ENCODE data around the gene RABEP2.

RABEP2 gene

GRCh38 chr16:28875134-28876018, 49.7 kb downstream of the RABEP2 start:
- no peak overlapping the region for H3K4me2 ChIP-seq (ENCODE audit: low read length)
- H3K79me2 ChIP-seq (ENCODE audit: low read length) = no peaks in the 10 kb centered on the region
- H3K4me1 ChIP-seq (ENCODE audit: low read length) = peaks cover 12% of the 10 kb centered on the region
- H3K27me3 ChIP-seq (ENCODE audit: low read depth, low read length) = no peaks in the 10 kb centered on the region
- TF ChIP-seq EZH2phosphoT487 (IDR thresholded peaks at IDR 0.05; ENCODE audit: low read depth) (no peak), CTCF (IDR thresholded peaks at IDR 0.05; ENCODE audit: low read depth, low read length) (0 out of 2 replicates have a peak, but pooled peaks have one; percentile 18)
- H2AFZ ChIP-seq (ENCODE audit: low read depth, low read length) = no peak overlapping the region
- H3K4me3 ChIP-seq (ENCODE audit: low read length) = no peak overlapping the region
- peaks cover 6% of the 10 kb centered on the region for H3K36me3 ChIP-seq (replicated peaks; ENCODE audit: low read depth, low read length)
- H3K9ac ChIP-seq (ENCODE audit: low read length) = no peak overlapping the region
- H3K27ac ChIP-seq (ENCODE audit: low read length) = no peak overlapping the region
- H4K20me1 ChIP-seq (ENCODE audit: insufficient read depth, low read length) = no peaks in the 10 kb centered on the region
- no peaks in the 10 kb centered on the region for H3K9me3 ChIP-seq (ENCODE audit: insufficient read depth, low read length)

- Histone ChIP-seq H3K36me3 (replicated peaks; ENCODE audit: low read depth, low read length) (peaks cover 6% of the 10 kb centered on the region), H3K27me3 (ENCODE audit: low read depth, low read length) (no peaks in the 10 kb centered on the region), H3K4me3 (ENCODE audit: low read length) (no peak overlapping the region), H4K20me1 (ENCODE audit: insufficient read depth, low read length) (no peaks in the 10 kb centered on the region), H3K9ac (ENCODE audit: low read length) (no peak overlapping the region), H3K9me3 (ENCODE audit: insufficient read depth, low read length) (no peaks in the 10 kb centered on the region), H3K4me1 (ENCODE audit: low read length) (peaks cover 7% of the 10 kb centered on the region; the same call in 1 of the 2 replicates), H3K79me2 (ENCODE audit: low read length) (no peaks in the 10 kb centered on the region), H3K4me2 (ENCODE audit: low read length) (no peak overlapping the region), H3K27ac (ENCODE audit: low read length) (no peak overlapping the region), H2AFZ (ENCODE audit: low read depth, low read length) (no peak overlapping the region)
- TF ChIP-seq EZH2phosphoT487 (IDR thresholded peaks at IDR 0.05; ENCODE audit: low read depth) (no peak), CTCF (IDR thresholded peaks at IDR 0.05; ENCODE audit: low read depth, low read length) (no peak)
Observed at GRCh38 chr16:28874406-28874805, 50.6 kb downstream of the RABEP2 start.

GRCh38 chr16:28873543-28874201, 51.4 kb downstream of the RABEP2 start:
- Histone ChIP-seq H3K27ac (ENCODE audit: low read length) (no peak overlapping the region), H3K4me1 (ENCODE audit: low read length) (peaks cover 1% of the 10 kb centered on the region; the same call in 1 of the 2 replicates), H3K27me3 (ENCODE audit: low read depth, low read length) (no peaks in the 10 kb centered on the region), H3K9me3 (ENCODE audit: insufficient read depth, low read length) (no peaks in the 10 kb centered on the region), H2AFZ (ENCODE audit: low read depth, low read length) (no peak overlapping the region), H3K9ac (ENCODE audit: low read length) (no peak overlapping the region), H3K4me3 (ENCODE audit: low read length) (no peak overlapping the region), H4K20me1 (ENCODE audit: insufficient read depth, low read length) (no peaks in the 10 kb centered on the region), H3K36me3 (replicated peaks; ENCODE audit: low read depth, low read length) (peaks cover 6% of the 10 kb centered on the region), H3K4me2 (ENCODE audit: low read length) (no peak overlapping the region), H3K79me2 (ENCODE audit: low read length) (no peaks in the 10 kb centered on the region)
- TF ChIP-seq CTCF (IDR thresholded peaks at IDR 0.05; ENCODE audit: low read depth, low read length) = peak; percentile 61
- TF ChIP-seq EZH2phosphoT487 (IDR thresholded peaks at IDR 0.05; ENCODE audit: low read depth) = no peak

GRCh38 chr16:28872952-28873351, 52.1 kb downstream of the RABEP2 start:
- Histone ChIP-seq H3K27me3 (ENCODE audit: low read depth, low read length) (no peaks in the 10 kb centered on the region), H4K20me1 (ENCODE audit: insufficient read depth, low read length) (no peaks in the 10 kb centered on the region), H3K9ac (ENCODE audit: low read length) (no peak overlapping the region), H3K4me1 (ENCODE audit: low read length) (no peaks in the 10 kb centered on the region), H3K9me3 (ENCODE audit: insufficient read depth, low read length) (no peaks in the 10 kb centered on the region), H3K36me3 (replicated peaks; ENCODE audit: low read depth, low read length) (peaks cover 6% of the 10 kb centered on the region), H3K4me2 (ENCODE audit: low read length) (no peak overlapping the region), H3K27ac (ENCODE audit: low read length) (no peak overlapping the region), H2AFZ (ENCODE audit: low read depth, low read length) (no peak overlapping the region), H3K79me2 (ENCODE audit: low read length) (no peaks in the 10 kb centered on the region), H3K4me3 (ENCODE audit: low read length) (no peak overlapping the region)
- no peak for TF ChIP-seq CTCF (IDR thresholded peaks at IDR 0.05; ENCODE audit: low read depth, low read length)
- no peak for TF ChIP-seq EZH2phosphoT487 (IDR thresholded peaks at IDR 0.05; ENCODE audit: low read depth)

Measured in OCI-LY3 (cell line).